ENCODE data around the gene MSH2.
"Not testable (repeated sequence)": the region's sequence is repeated elsewhere in the genome, so short reads cannot be mapped to it uniquely, and the experiment has no call there.

The MSH2 gene

GRCh38 chr2:47484396-47484795, 81.4 kb downstream of the MSH2 start:
- no peak for DNase-seq (ENCODE audit: low read depth)

GRCh38 chr2:47485177-47485576, 82.2 kb downstream of the MSH2 start:
- no peak for DNase-seq (ENCODE audit: low read depth)

GRCh38 chr2:47485751-47486300, 82.9 kb downstream of the MSH2 start:
- no peak for DNase-seq (ENCODE audit: low read depth)

GRCh38 chr2:47486841-47487497, 84.0 kb downstream of the MSH2 start:
- DNase-seq (ENCODE audit: low read depth): no peak

GRCh38 chr2:47487498-47487875, 84.5 kb downstream of the MSH2 start:
- DNase-seq (ENCODE audit: low read depth): no peak

GRCh38 chr2:47488870-47489584, 86.1 kb downstream of the MSH2 start:
- no peak for DNase-seq (ENCODE audit: low read depth)

GRCh38 chr2:47490406-47490805, 87.5 kb downstream of the MSH2 start:
- DNase-seq (ENCODE audit: low read depth): no peak

- DNase-seq (ENCODE audit: low read depth): no peak
Measured at GRCh38 chr2:47493317-47494035, 90.5 kb downstream of the MSH2 start.

GRCh38 chr2:47494267-47495130, 91.5 kb downstream of the MSH2 start:
- DNase-seq (ENCODE audit: low read depth): no peak

GRCh38 chr2:47497843-47498460, 95.0 kb downstream of the MSH2 start:
- DNase-seq (ENCODE audit: low read depth): no peak

- DNase-seq (ENCODE audit: low read depth): no peak
Measured at GRCh38 chr2:47499093-47499492, 96.1 kb downstream of the MSH2 start.

- no peak for DNase-seq (ENCODE audit: low read depth)
Measured at GRCh38 chr2:47499621-47500309, 96.8 kb downstream of the MSH2 start.

GRCh38 chr2:47501374-47502200, 98.6 kb downstream of the MSH2 start:
- no peak for DNase-seq (ENCODE audit: low read depth)

- DNase-seq (ENCODE audit: low read depth): not testable (repeated sequence)
Measured at GRCh38 chr2:47502498-47502897, 99.5 kb downstream of the MSH2 start.

- DNase-seq (ENCODE audit: low read depth): no peak
Measured at GRCh38 chr2:47503481-47504070, 100.6 kb downstream of the MSH2 start.

GRCh38 chr2:47504174-47504810, 101.3 kb downstream of the MSH2 start:
- no peak for DNase-seq (ENCODE audit: low read depth)

- no peak for DNase-seq (ENCODE audit: low read depth)
Measured at GRCh38 chr2:47506024-47506423, 103.1 kb downstream of the MSH2 start.

- no peak for DNase-seq (ENCODE audit: low read depth)
Measured at GRCh38 chr2:47506436-47506835, 103.5 kb downstream of the MSH2 start.

- DNase-seq (ENCODE audit: low read depth): no peak
Measured at GRCh38 chr2:47508080-47508479, 105.1 kb downstream of the MSH2 start.

All from stimulated activated CD8-positive, alpha-beta memory T cell treated with anti-CD3 and anti-CD28 coated beads, Interleukin-4, amount 100 ng/mL, for 24 hours (primary cell).